Sigmoid colon (tissue), 7 donors: ENCODE data around the gene CEACAM18. TPM values are rescaled to one million over a fixed set of nuclear protein-coding genes. Genes with fewer than 3 reads are reported as not detected.
A peak's percentile ranks its signal among the peaks of the same experiment; 100 is the strongest.

ENCODE experiments used
- DNase-seq: peaks from one replicate; pipeline ENCODE4 v3.0.0-alpha.2; 2019
- H3K27ac ChIP-seq, 4 donors: fragments of 200-600 bp; sonication (generic); one replicate each; pipeline ENCODE4 v1.5.1; 2016 to 2019; ENCODE audit warnings: mild to moderate bottlenecking in 1 of 4
- H3K27me3 ChIP-seq, 3 donors: fragments of 200-600 bp; sonication (generic); one replicate each; pipeline ENCODE4 v1.5.1; 2019; ENCODE audit warnings: mild to moderate bottlenecking in 1 of 3
- H3K36me3 ChIP-seq, 4 donors: fragments of 200-600 bp; sonication (generic); one replicate each; pipeline ENCODE4 v1.5.1; 2016 to 2019
- H3K4me1 ChIP-seq, 4 donors: fragments of 200-600 bp; sonication (generic); one replicate each; pipeline ENCODE4 v1.5.1; 2017 to 2019
- H3K4me3 ChIP-seq, 4 donors: fragments of 200-600 bp; sonication (generic); one replicate each; pipeline ENCODE4 v1.5.1; 2017 to 2019; ENCODE audit warnings: mild to moderate bottlenecking in 2 of 4, moderate library complexity in 1 of 4
- H3K9me3 ChIP-seq, 4 donors: fragments of 200-600 bp in 3 of 4; sonication (generic) in 3 of 4; one replicate each; pipeline versions ENCODE4 v1.5.1 to v1.6.1; 2013 to 2019
- CTCF ChIP-seq, 4 experiments: fragments of 450-650 bp in 3 of 4; fragments of 200-600 bp in 1 of 4; IDR thresholded peaks; one replicate each; pipeline ENCODE4 v1.5.1; 2016 to 2019; ENCODE audit warnings: antibody characterized with exemption in 4 of 4, mild to moderate bottlenecking in 3 of 4, moderate library complexity in 2 of 4
- EP300 ChIP-seq, 4 donors: sonication (generic); formaldehyde crosslinking; IDR thresholded peaks; one replicate each; pipeline ENCODE4 v1.6.1; 2017; ENCODE audit warnings: antibody characterized with exemption in 4 of 4
- POLR2A ChIP-seq, 2 donors: fragments of 450-650 bp; IDR thresholded peaks; one replicate each; pipeline ENCODE4 v1.6.1; 2016; ENCODE audit warnings: antibody characterized with exemption in 2 of 2, mild to moderate bottlenecking in 2 of 2, moderate library complexity in 2 of 2
- POLR2AphosphoS5 ChIP-seq, 4 donors: sonication (generic); formaldehyde crosslinking; IDR thresholded peaks; one replicate each; pipeline ENCODE4 v1.6.1; 2017; ENCODE audit warnings: antibody characterized with exemption in 4 of 4
- WGBS, 2 donors: extraction: QIAGEN DNeasy Blood & Tissue Kit; methylation state at CpG; one replicate each; pipeline ENCODE4 v1.1.7; 2013; 5-methylcytosine and 5-hydroxymethylcytosine counted together
- intact Hi-C: fragments of 100-400 bp; cut with DNase I; formaldehyde crosslinking; loops from one replicate; pipeline ENCODE4 v1.15.1; 2023
- polyA plus RNA-seq, 3 donors: library from polyadenylated mRNA; stranded (reverse); fragments of 200-250 nt; gene quantifications; one replicate each; pipeline ENCODE4 v1.2.3, GENCODE V29; 2013
- total RNA-seq, 4 donors: library from RNA; depleted of rRNA; stranded (reverse); fragments of >200 nt; gene quantifications; one replicate each; pipeline ENCODE4 v1.1.0, GENCODE V29; 2016
- donor health status: healthy with polysubstance abuse.
- donor health status: Bipolar disorder and iron deficiency.
- donor health status: healthy.

Gene CEACAM18
- total RNA-seq (not detected), polyA plus RNA-seq (not detected)

- Histone ChIP-seq H3K27me3 (peaks cover 0 to 16% (median 12%) of the 10 kb centered on the region in 3 donors), H3K4me1 (peaks cover 0 to 14% (median 5%) of the 10 kb centered on the region in 4 donors), H3K27ac (no peak within 1 kb of the TSS), H3K9me3 (no peaks in the 10 kb centered on the region), H3K4me3 (no peak within 1 kb of the TSS), H3K36me3 (no peaks in the 10 kb centered on the region)
- WGBS, 2 donors: 51 to 57% methylated on average over 17 of the region's 17 CpGs
- intact Hi-C loops: no loop called here
- TF ChIP-seq CTCF (IDR thresholded peaks at IDR 0.05) (no peak), POLR2AphosphoS5 (IDR thresholded peaks at IDR 0.05) (no peak), POLR2A (IDR thresholded peaks at IDR 0.05) (no peak), EP300 (IDR thresholded peaks at IDR 0.05) (no peak)
- DNase-seq: peak; percentile 27
Observed at GRCh38 chr19:51478381-51479234, at the start of gene CEACAM18. Gene CEACAM18, plus strand, starts transcription at chr19:51478539.

- H3K4me3 ChIP-seq: no peak overlapping the region
- intact Hi-C loops: no loop called here
- no peak overlapping the region for H3K27ac ChIP-seq
- H3K36me3 ChIP-seq: no peaks in the 10 kb centered on the region
- TF ChIP-seq CTCF (IDR thresholded peaks at IDR 0.05) (no peak), POLR2A (IDR thresholded peaks at IDR 0.05) (no peak), POLR2AphosphoS5 (IDR thresholded peaks at IDR 0.05) (no peak)
- H3K27me3 ChIP-seq: peaks cover 0 to 9% (median 0%) of the 10 kb centered on the region in 3 donors
- WGBS, 2 donors: 59 to 73% methylated on average over 3 of the region's 3 CpGs
- H3K4me1 ChIP-seq: no peaks in the 10 kb centered on the region
- no peaks in the 10 kb centered on the region for H3K9me3 ChIP-seq
- DNase-seq: no peak
Observed at GRCh38 chr19:51430221-51430620, 48.1 kb upstream of the CEACAM18 start.

GRCh38 chr19:51431124-51431523 lies 47.2 kb upstream of the CEACAM18 start:
- no peaks in the 10 kb centered on the region for H3K9me3 ChIP-seq
- H3K27ac ChIP-seq: no peak overlapping the region
- 53 to 62% methylated on average over 3 of the region's 3 CpGs for WGBS, 2 donors
- intact Hi-C loops: no loop called here
- no peak for DNase-seq
- H3K36me3 ChIP-seq: no peaks in the 10 kb centered on the region
- peaks cover 0 to 4% (median 0%) of the 10 kb centered on the region in 3 donors for H3K27me3 ChIP-seq
- peak in 1 of 4 donors; percentile 16 for TF ChIP-seq EP300 (IDR thresholded peaks at IDR 0.05)
- TF ChIP-seq CTCF (IDR thresholded peaks at IDR 0.05): no peak
- no peak overlapping the region for H3K4me3 ChIP-seq
- H3K4me1 ChIP-seq: no peaks in the 10 kb centered on the region

GRCh38 chr19:51433043-51433442 lies 45.3 kb upstream of the CEACAM18 start:
- H3K9me3 ChIP-seq: no peaks in the 10 kb centered on the region
- peaks cover 0 to 8% (median 7%) of the 10 kb centered on the region in 3 donors for H3K27me3 ChIP-seq
- TF ChIP-seq POLR2A (IDR thresholded peaks at IDR 0.05): no peak
- no peak for TF ChIP-seq CTCF (IDR thresholded peaks at IDR 0.05)
- TF ChIP-seq POLR2AphosphoS5 (IDR thresholded peaks at IDR 0.05): no peak
- TF ChIP-seq EP300 (IDR thresholded peaks at IDR 0.05): no peak
- no peak for DNase-seq
- no peak overlapping the region for H3K4me3 ChIP-seq
- WGBS, 2 donors: 58 to 65% methylated on average over 4 of the region's 4 CpGs
- H3K27ac ChIP-seq: no peak overlapping the region
- H3K4me1 ChIP-seq: no peaks in the 10 kb centered on the region
- intact Hi-C loops: no loop called here
- no peaks in the 10 kb centered on the region for H3K36me3 ChIP-seq
